HepG2 (cell line): ENCODE measurements around the gene SLCO2B1. TPM values are rescaled to one million over a fixed set of nuclear protein-coding genes. Genes with fewer than 3 reads are reported as not detected.
A peak's percentile ranks its signal among the peaks of the same experiment; 100 is the strongest.

Experiments
- ATAC-seq: fragments of 200-7000 bp; cut with Tn5 transposase; 3 replicates; pipeline ENCODE4 v1.9.1; 2020; ENCODE audit warnings: mild to moderate bottlenecking, moderate library complexity
- BruUV-seq: library from RNA; stranded (reverse); fragments of 400-500 nt; replicated peaks from 2 replicates; lab custom pipeline; 2021; lab: Mats Ljungman, UMichigan
- CTCF ChIA-PET: fragments of 300-600 bp; formaldehyde crosslinking; extraction: SDS; loops from one replicate; lab custom pipeline; 2021; ENCODE audit warnings: low total read pairs, inconsistent platforms, low intra/inter-chr PET ratio; lab: Yijun Ruan, JAX
- POLR2A ChIA-PET: fragments of 350-600 bp; sonication (Branson Sonifier 250); formaldehyde crosslinking; loops from one replicate; lab custom pipeline; 2020; ENCODE audit warnings: antibody characterized with exemption, inconsistent platforms; lab: Yijun Ruan, JAX
- DNase-seq: peaks from one replicate; pipeline ENCODE4 v3.0.0-alpha.2; 2015; ENCODE audit warnings: low spot score
- FAIRE-seq: peaks from 3 replicates; lab custom pipeline; 2011; peaks lifted over from hg19 to GRCh38; lab: Jason Lieb, UNC
- H2AFZ ChIP-seq: one replicate; pipeline ENCODE4 v1.6.1; 2011; ENCODE audit warnings: low read length, inconsistent platforms
- H3K27ac ChIP-seq: fragments of 300-600 bp; 3 replicates; pipeline ENCODE4 v1.8.0; 2011; ENCODE audit warnings: mixed run types, mild to moderate bottlenecking, mixed read lengths, low read length, inconsistent platforms; ENCODE audit not compliant: insufficient read depth; ENCODE audit errors: extremely low read length
- H3K27me3 ChIP-seq, 2 experiments: fragments of 200-600 bp in 1 of 2; 2 replicates in 1 of 2; 3 replicates in 1 of 2; pipeline versions ENCODE4 v1.6.0 to v1.8.0; 2011; ENCODE audit warnings: low read length in 2 of 2, mild to moderate bottlenecking in 2 of 2, moderate library complexity in 2 of 2, inconsistent platforms in 1 of 2; ENCODE audit not compliant: insufficient read depth in 2 of 2, control insufficient read depth in 1 of 2
- H3K36me3 ChIP-seq, 2 experiments: fragments of 200-600 bp in 1 of 2; replicated peaks in 1 of 2; 2 replicates in 1 of 2; 3 replicates in 1 of 2; pipeline versions ENCODE4 v1.5.1 to v1.8.0; 2011; ENCODE audit warnings: low read length in 2 of 2, inconsistent platforms in 1 of 2; ENCODE audit not compliant: insufficient read depth in 2 of 2, control insufficient read depth in 1 of 2
- H3K4me1 ChIP-seq: 2 replicates; pipeline ENCODE4 v1.5.1; 2012; ENCODE audit warnings: low read length, inconsistent platforms; ENCODE audit not compliant: insufficient read depth
- H3K4me2 ChIP-seq: 2 replicates; pipeline ENCODE4 v1.6.0; 2011; ENCODE audit warnings: low read depth, low read length, inconsistent platforms
- H3K4me3 ChIP-seq, 3 experiments: fragments of 200-600 bp in 1 of 3; sonication (generic), shearing (Covaris generic) in 1 of 3; replicated peaks in 1 of 3; 2 replicates each; pipeline ENCODE4 v1.5.1; 2011 to 2016; ENCODE audit warnings: low read length in 3 of 3, inconsistent platforms in 2 of 3, low read depth in 2 of 3, mild to moderate bottlenecking in 2 of 3, control low read depth in 1 of 3, mixed read lengths in 1 of 3; ENCODE audit not compliant: insufficient read depth in 1 of 3
- H3K79me2 ChIP-seq: one replicate; pipeline ENCODE4 v1.6.1; 2011; ENCODE audit warnings: low read length, inconsistent platforms; ENCODE audit not compliant: insufficient read depth
- H3K9ac ChIP-seq: 2 replicates; pipeline ENCODE4 v1.6.0; 2011; ENCODE audit warnings: mild to moderate bottlenecking, low read depth, low read length, inconsistent platforms; ENCODE audit not compliant: insufficient read depth
- H3K9me3 ChIP-seq: 2 replicates; pipeline ENCODE4 v1.5.1; 2012; ENCODE audit warnings: mild to moderate bottlenecking, low read length
- H4K20me1 ChIP-seq: 2 replicates; pipeline ENCODE4 v1.6.0; 2011; ENCODE audit warnings: inconsistent platforms, mild to moderate bottlenecking, low read length, moderate library complexity; ENCODE audit not compliant: insufficient read depth
- EHMT2 ChIP-seq: fragments of 200-600 bp; sonication (generic); IDR thresholded peaks from 2 replicates; pipeline ENCODE4 v1.7.0; 2017; ENCODE audit warnings: antibody characterized with exemption, low read depth, low read length, borderline replicate concordance
- NR2F1 ChIP-seq, 2 experiments: fragments of 450-650 bp in 1 of 2; formaldehyde crosslinking in 1 of 2; IDR thresholded peaks; 2 replicates each; pipeline versions ENCODE4 v1.5.0 to v1.6.1; 2016 to 2020; ENCODE audit warnings: mild to moderate bottlenecking in 1 of 2, missing compliant biosample characterization in 1 of 2, missing genetic modification reagents in 1 of 2, moderate library complexity in 1 of 2
- RFX1 ChIP-seq: fragments of 450-650 bp; IDR thresholded peaks from 2 replicates; pipeline ENCODE4 v1.6.1; 2017
- ZBTB1 ChIP-seq: sonication (generic); formaldehyde crosslinking; IDR thresholded peaks from 2 replicates; pipeline ENCODE4 v1.4.0; 2020; ENCODE audit warnings: missing genetic modification reagents, borderline replicate concordance
- ZBTB8A ChIP-seq: sonication (generic); formaldehyde crosslinking; IDR thresholded peaks from 2 replicates; pipeline ENCODE4 v1.4.0; 2020; ENCODE audit warnings: mild to moderate bottlenecking, low read depth, missing genetic modification reagents, borderline replicate concordance
- WGBS: methylation state at CpG from one replicate; pipeline ENCODE4 v1.1.6; 2017; ENCODE audit warnings: low lambda C conversion rate; 5-methylcytosine and 5-hydroxymethylcytosine counted together
- in situ Hi-C: cut with HindIII; loops from 2 replicates; pipeline ENCODE4 v1.10.0; 2017; ENCODE audit warnings: low pct_unique_long_range_greater_than_20kb; ENCODE audit not compliant: extremely low pct_ligation_motif_present
- intact Hi-C: fragments of 100-400 bp; cut with micrococcal nuclease; formaldehyde crosslinking; loops from one replicate; pipeline ENCODE4 v1.10.0; 2022; ENCODE audit not compliant: unreplicated experiment
- polyA plus RNA-seq, 8 experiments: library from polyadenylated mRNA; depleted of rRNA in 3 of 8; stranded (reverse) in 7 of 8; unstranded in 1 of 8; fragments of >200 nt; fragmentation: Illumina TruSeq in 4 of 8; extraction: Trizol in 4 of 8; gene quantifications; 2 replicates each; pipeline versions ENCODE4 v1.2.1 to v1.2.3, GENCODE V29; 2011 to 2016; ENCODE audit warnings: low read depth in 4 of 8, missing spikeins in 1 of 8, mixed read lengths in 1 of 8; ENCODE audit not compliant: insufficient read depth in 1 of 8
- total RNA-seq, 5 experiments: library from RNA; depleted of rRNA; stranded (reverse); fragments of >200 nt; fragmentation: Illumina TruSeq; extraction: Trizol; gene quantifications; 2 replicates each; pipeline ENCODE4 v1.2.3, GENCODE V29; 2016; ENCODE audit warnings: low read depth in 1 of 5
- TF ChIP-seq, protein P1 (sequence below): sonication (generic); formaldehyde crosslinking; IDR thresholded peaks from 2 replicates; pipeline ENCODE4 v1.9.0; 2021; ENCODE audit warnings: missing genetic modification reagents, borderline replicate concordance
- TF ChIP-seq, protein P2 (sequence below): sonication (generic); formaldehyde crosslinking; conservative IDR thresholded peaks from 2 replicates; pipeline ENCODE4 v1.4.0; 2020; ENCODE audit warnings: missing genetic modification reagents
- TF ChIP-seq, protein P3 (sequence below): sonication (generic); formaldehyde crosslinking; IDR thresholded peaks from 2 replicates; pipeline ENCODE4 v1.5.1; 2020; ENCODE audit warnings: mild to moderate bottlenecking, missing genetic modification reagents, moderate library complexity
- TF ChIP-seq, protein P4 (sequence below): sonication (generic); formaldehyde crosslinking; IDR thresholded peaks from 2 replicates; pipeline ENCODE4 v1.4.0; 2020; ENCODE audit warnings: mild to moderate bottlenecking, missing genetic modification reagents
- TF ChIP-seq, protein P5 (sequence below): sonication (generic); formaldehyde crosslinking; IDR thresholded peaks from 2 replicates; pipeline ENCODE4 v1.4.0; 2020; ENCODE audit warnings: mild to moderate bottlenecking, low read depth, missing genetic modification reagents

The SLCO2B1 gene
- total and polyA plus RNA-seq, 2 of the 13 experiments (the other 11 are each of a cell fraction or from before 2014, with no cell fraction given) = 15.3 to 19.8 TPM

DNA sequence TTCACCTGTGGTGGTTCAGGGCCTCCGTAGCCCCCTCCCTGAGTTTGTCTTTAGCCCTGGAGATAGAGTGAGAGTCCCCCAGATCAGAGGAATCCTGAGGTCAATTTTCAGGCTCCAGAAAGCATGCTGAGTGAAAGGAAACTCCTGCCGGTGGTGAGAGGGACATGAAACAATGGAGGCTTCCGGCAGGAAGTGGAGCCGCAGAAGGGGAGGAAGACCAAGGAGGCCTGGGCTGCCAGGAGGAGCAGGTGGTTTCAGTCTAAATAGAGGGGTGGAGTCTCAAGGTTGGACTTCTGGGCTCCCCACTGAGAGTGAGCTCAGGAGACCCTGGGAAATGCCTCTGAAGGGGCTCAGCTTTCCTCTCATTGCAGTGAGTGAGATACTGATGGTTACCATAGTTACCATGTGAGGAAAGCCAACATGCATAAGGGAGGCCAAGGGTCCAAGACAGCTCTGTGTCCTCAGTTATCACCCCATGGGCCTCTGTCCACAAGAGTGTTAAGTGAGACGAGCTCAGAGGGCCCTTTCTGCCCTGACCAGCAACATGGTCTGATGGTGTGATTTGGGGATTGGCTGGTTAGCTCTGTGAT lies 10.7 kb downstream of the SLCO2B1 start:
- in situ Hi-C loops = no loop called here
- ATAC-seq (no peak), DNase-seq (no peak), FAIRE-seq (no peak)
- Histone ChIP-seq H2AFZ (no peak overlapping the region), H3K9me3 (no peaks in the 10 kb centered on the region), H3K27ac (peak overlapping the region; percentile 91), H4K20me1 (no peaks in the 10 kb centered on the region), H3K27me3 (no peaks in the 10 kb centered on the region), H3K9ac (no peak overlapping the region; the same call in 1 of the 2 replicates), H3K36me3 (no peaks in the 10 kb centered on the region), H3K79me2 (peaks cover 13% of the 10 kb centered on the region), H3K4me1 (peaks cover 100% of the 10 kb centered on the region), H3K4me3 (no peak overlapping the region), H3K4me2 (no peak overlapping the region)
- 78% methylated on average over 4 of the region's 5 CpGs for WGBS
- POLR2A ChIA-PET = interaction anchor here (1.0 kb wide), 1 partner anchor 43 kb away, joined by 3 read pairs; no protein-coding TSS in a partner anchor
- no TSS peak for BruUV-seq
- CTCF ChIA-PET = no interaction called here
- TF ChIP-seq EHMT2 = no peak
- TF ChIP-seq RFX1 = peak; percentile 50; the same call in 1 of the 2 replicates
- no peak for TF ChIP-seq NR2F1 (CRISPR knock-in tag; IDR thresholded peaks at IDR 0.05)
- TF ChIP-seq, protein P1, sequence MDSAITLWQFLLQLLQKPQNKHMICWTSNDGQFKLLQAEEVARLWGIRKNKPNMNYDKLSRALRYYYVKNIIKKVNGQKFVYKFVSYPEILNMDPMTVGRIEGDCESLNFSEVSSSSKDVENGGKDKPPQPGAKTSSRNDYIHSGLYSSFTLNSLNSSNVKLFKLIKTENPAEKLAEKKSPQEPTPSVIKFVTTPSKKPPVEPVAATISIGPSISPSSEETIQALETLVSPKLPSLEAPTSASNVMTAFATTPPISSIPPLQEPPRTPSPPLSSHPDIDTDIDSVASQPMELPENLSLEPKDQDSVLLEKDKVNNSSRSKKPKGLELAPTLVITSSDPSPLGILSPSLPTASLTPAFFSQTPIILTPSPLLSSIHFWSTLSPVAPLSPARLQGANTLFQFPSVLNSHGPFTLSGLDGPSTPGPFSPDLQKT (CRISPR knock-in tag) = no peak
- TF ChIP-seq ZBTB1 (CRISPR knock-in tag) = no peak
- no peak for TF ChIP-seq ZBTB8A (CRISPR knock-in tag)
- TF ChIP-seq, protein P2, sequence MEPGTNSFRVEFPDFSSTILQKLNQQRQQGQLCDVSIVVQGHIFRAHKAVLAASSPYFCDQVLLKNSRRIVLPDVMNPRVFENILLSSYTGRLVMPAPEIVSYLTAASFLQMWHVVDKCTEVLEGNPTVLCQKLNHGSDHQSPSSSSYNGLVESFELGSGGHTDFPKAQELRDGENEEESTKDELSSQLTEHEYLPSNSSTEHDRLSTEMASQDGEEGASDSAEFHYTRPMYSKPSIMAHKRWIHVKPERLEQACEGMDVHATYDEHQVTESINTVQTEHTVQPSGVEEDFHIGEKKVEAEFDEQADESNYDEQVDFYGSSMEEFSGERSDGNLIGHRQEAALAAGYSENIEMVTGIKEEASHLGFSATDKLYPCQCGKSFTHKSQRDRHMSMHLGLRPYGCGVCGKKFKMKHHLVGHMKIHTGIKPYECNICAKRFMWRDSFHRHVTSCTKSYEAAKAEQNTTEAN (CRISPR knock-in tag) = no peak
- TF ChIP-seq, protein P3, sequence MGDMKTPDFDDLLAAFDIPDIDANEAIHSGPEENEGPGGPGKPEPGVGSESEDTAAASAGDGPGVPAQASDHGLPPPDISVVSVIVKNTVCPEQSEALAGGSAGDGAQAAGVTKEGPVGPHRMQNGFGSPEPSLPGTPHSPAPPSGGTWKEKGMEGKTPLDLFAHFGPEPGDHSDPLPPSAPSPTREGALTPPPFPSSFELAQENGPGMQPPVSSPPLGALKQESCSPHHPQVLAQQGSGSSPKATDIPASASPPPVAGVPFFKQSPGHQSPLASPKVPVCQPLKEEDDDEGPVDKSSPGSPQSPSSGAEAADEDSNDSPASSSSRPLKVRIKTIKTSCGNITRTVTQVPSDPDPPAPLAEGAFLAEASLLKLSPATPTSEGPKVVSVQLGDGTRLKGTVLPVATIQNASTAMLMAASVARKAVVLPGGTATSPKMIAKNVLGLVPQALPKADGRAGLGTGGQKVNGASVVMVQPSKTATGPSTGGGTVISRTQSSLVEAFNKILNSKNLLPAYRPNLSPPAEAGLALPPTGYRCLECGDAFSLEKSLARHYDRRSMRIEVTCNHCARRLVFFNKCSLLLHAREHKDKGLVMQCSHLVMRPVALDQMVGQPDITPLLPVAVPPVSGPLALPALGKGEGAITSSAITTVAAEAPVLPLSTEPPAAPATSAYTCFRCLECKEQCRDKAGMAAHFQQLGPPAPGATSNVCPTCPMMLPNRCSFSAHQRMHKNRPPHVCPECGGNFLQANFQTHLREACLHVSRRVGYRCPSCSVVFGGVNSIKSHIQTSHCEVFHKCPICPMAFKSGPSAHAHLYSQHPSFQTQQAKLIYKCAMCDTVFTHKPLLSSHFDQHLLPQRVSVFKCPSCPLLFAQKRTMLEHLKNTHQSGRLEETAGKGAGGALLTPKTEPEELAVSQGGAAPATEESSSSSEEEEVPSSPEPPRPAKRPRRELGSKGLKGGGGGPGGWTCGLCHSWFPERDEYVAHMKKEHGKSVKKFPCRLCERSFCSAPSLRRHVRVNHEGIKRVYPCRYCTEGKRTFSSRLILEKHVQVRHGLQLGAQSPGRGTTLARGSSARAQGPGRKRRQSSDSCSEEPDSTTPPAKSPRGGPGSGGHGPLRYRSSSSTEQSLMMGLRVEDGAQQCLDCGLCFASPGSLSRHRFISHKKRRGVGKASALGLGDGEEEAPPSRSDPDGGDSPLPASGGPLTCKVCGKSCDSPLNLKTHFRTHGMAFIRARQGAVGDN (CRISPR knock-in tag) = peak; percentile 20; the same call in 1 of the 2 replicates
- TF ChIP-seq, protein P4, sequence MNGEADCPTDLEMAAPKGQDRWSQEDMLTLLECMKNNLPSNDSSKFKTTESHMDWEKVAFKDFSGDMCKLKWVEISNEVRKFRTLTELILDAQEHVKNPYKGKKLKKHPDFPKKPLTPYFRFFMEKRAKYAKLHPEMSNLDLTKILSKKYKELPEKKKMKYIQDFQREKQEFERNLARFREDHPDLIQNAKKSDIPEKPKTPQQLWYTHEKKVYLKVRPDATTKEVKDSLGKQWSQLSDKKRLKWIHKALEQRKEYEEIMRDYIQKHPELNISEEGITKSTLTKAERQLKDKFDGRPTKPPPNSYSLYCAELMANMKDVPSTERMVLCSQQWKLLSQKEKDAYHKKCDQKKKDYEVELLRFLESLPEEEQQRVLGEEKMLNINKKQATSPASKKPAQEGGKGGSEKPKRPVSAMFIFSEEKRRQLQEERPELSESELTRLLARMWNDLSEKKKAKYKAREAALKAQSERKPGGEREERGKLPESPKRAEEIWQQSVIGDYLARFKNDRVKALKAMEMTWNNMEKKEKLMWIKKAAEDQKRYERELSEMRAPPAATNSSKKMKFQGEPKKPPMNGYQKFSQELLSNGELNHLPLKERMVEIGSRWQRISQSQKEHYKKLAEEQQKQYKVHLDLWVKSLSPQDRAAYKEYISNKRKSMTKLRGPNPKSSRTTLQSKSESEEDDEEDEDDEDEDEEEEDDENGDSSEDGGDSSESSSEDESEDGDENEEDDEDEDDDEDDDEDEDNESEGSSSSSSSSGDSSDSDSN (CRISPR knock-in tag) = no peak
- TF ChIP-seq, protein P5, sequence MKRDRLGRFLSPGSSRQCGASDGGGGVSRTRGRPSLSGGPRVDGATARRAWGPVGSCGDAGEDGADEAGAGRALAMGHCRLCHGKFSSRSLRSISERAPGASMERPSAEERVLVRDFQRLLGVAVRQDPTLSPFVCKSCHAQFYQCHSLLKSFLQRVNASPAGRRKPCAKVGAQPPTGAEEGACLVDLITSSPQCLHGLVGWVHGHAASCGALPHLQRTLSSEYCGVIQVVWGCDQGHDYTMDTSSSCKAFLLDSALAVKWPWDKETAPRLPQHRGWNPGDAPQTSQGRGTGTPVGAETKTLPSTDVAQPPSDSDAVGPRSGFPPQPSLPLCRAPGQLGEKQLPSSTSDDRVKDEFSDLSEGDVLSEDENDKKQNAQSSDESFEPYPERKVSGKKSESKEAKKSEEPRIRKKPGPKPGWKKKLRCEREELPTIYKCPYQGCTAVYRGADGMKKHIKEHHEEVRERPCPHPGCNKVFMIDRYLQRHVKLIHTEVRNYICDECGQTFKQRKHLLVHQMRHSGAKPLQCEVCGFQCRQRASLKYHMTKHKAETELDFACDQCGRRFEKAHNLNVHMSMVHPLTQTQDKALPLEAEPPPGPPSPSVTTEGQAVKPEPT (CRISPR knock-in tag) = no peak
- intact Hi-C loops = no loop called here
